CD4-positive, alpha-beta memory T cell (primary cell): Measurements from ENCODE around the gene SS18L1. TPM values are rescaled to one million over a fixed set of nuclear protein-coding genes. Genes with fewer than 3 reads are reported as not detected.

Experiments used
- CTCF ChIA-PET: fragments of 350-600 bp; sonication (Branson Sonifier 250); formaldehyde crosslinking; loops from one replicate; lab custom pipeline; 2021; ENCODE audit warnings: inconsistent platforms; ENCODE audit not compliant: partially characterized antibody; lab: Charles Lee
- POLR2A ChIA-PET: fragments of 350-600 bp; sonication (Branson Sonifier 250); formaldehyde crosslinking; loops from one replicate; lab custom pipeline; 2021; ENCODE audit not compliant: partially characterized antibody; lab: Charles Lee
- DNase-seq, 5 donors: peaks; one replicate each; pipeline versions ENCODE4 v3.0.0 to v3.0.0-alpha.2; 2020 to 2022; ENCODE audit warnings: mixed read lengths in 1 of 5
- H3K27ac ChIP-seq: one replicate; pipeline ENCODE4 v1.7.0; 2013; ENCODE audit warnings: low read depth, low read length
- H3K27me3 ChIP-seq: 2 replicates; pipeline ENCODE4 v1.7.0; 2013; ENCODE audit warnings: mild to moderate bottlenecking, low read length, moderate library complexity; ENCODE audit not compliant: insufficient read depth
- H3K36me3 ChIP-seq: 2 replicates; pipeline ENCODE4 v1.7.0; 2013; ENCODE audit warnings: mild to moderate bottlenecking, low read length, moderate library complexity; ENCODE audit not compliant: insufficient read depth
- H3K4me1 ChIP-seq: 2 replicates; pipeline ENCODE4 v1.7.0; 2013; ENCODE audit warnings: mild to moderate bottlenecking, low read length, moderate library complexity; ENCODE audit not compliant: insufficient read depth
- H3K4me3 ChIP-seq, 2 donors: one replicate each; pipeline ENCODE4 v1.7.0; 2013; ENCODE audit warnings: low read length in 2 of 2, mild to moderate bottlenecking in 1 of 2
- H3K9me3 ChIP-seq, 2 donors: one replicate each; pipeline ENCODE4 v1.7.0; 2013; ENCODE audit warnings: low read length in 2 of 2, control low read depth in 1 of 2; ENCODE audit not compliant: control insufficient read depth in 1 of 2
- H3K27ac Mint-ChIP-seq, 7 donors: one replicate each; pipeline ENCODE4 v1.8.0; 2020 to 2021; ENCODE audit warnings: mixed read lengths in 7 of 7, mild to moderate bottlenecking in 6 of 7, inconsistent platforms in 3 of 7, moderate library complexity in 3 of 7
- H3K27me3 Mint-ChIP-seq, 2 donors: one replicate each; pipeline ENCODE4 v1.8.0; 2020 to 2021; ENCODE audit warnings: mixed read lengths in 2 of 2
- H3K36me3 Mint-ChIP-seq, 2 donors: one replicate each; pipeline ENCODE4 v1.8.0; 2020 to 2021; ENCODE audit warnings: mixed read lengths in 2 of 2, inconsistent platforms in 1 of 2, mild to moderate bottlenecking in 1 of 2
- H3K4me1 Mint-ChIP-seq, 4 donors: one replicate each; pipeline ENCODE4 v1.8.0; 2020 to 2021; ENCODE audit warnings: mixed read lengths in 4 of 4, mild to moderate bottlenecking in 1 of 4
- H3K4me3 Mint-ChIP-seq, 8 donors: one replicate each; pipeline ENCODE4 v1.8.0; 2020 to 2021; ENCODE audit warnings: mixed read lengths in 8 of 8, mild to moderate bottlenecking in 7 of 8, moderate library complexity in 6 of 8, inconsistent platforms in 3 of 8
- H3K9me3 Mint-ChIP-seq, 8 donors: one replicate each; pipeline ENCODE4 v1.8.0; 2020 to 2021; ENCODE audit warnings: mixed read lengths in 8 of 8, mild to moderate bottlenecking in 5 of 8, inconsistent platforms in 3 of 8, moderate library complexity in 1 of 8
- intact Hi-C: fragments of 100-400 bp; cut with micrococcal nuclease; formaldehyde crosslinking; loops from one replicate; pipeline ENCODE4 v1.15.1; 2023
- polyA plus RNA-seq, 2 donors: library from polyadenylated mRNA; unstranded; fragments of 300-500 nt; fragmentation: Illumina TruSeq; gene quantifications; one replicate each; pipeline ENCODE4 v1.2.3, GENCODE V29; 2021
- total RNA-seq, 2 experiments: library from RNA; stranded (reverse); gene quantifications; one replicate each; pipeline ENCODE4 v1.2.3, GENCODE V29; 2021

The SS18L1 gene
- total and polyA plus RNA-seq, 4 experiments from 2014 or later, result 0.71 to 24.8 (median 12.0) TPM

GRCh38 chr20:62151225-62151624 is 7.7 kb downstream of the SS18L1 start:
- Histone ChIP-seq H3K27me3 (no peaks in the 10 kb centered on the region), H3K9me3 (no peaks in the 10 kb centered on the region), H3K4me3 (no peak overlapping the region), H3K4me1 (peaks cover 4% of the 10 kb centered on the region), H3K36me3 (no peaks in the 10 kb centered on the region), H3K27ac (no peak overlapping the region)
- POLR2A ChIA-PET, result no interaction called here
- peaks cover 0 to 7% (median 0%) of the 10 kb centered on the region in 8 donors for H3K9me3 Mint-ChIP-seq
- no peak overlapping the region for H3K4me3 Mint-ChIP-seq
- peaks cover 17 to 33% (median 24%) of the 10 kb centered on the region in 4 donors for H3K4me1 Mint-ChIP-seq
- intact Hi-C loops, result no loop called here
- CTCF ChIA-PET, result no interaction called here
- DNase-seq, result no peak
- no peaks in the 10 kb centered on the region for H3K27me3 Mint-ChIP-seq
- H3K27ac Mint-ChIP-seq, result no peak overlapping the region
- peaks cover 23 to 38% of the 10 kb centered on the region in 2 donors for H3K36me3 Mint-ChIP-seq

GRCh38 chr20:62151835-62152364 is 8.3 kb downstream of the SS18L1 start:
- H3K36me3 Mint-ChIP-seq, result peaks cover 23 to 38% of the 10 kb centered on the region in 2 donors
- intact Hi-C loops, result no loop called here
- H3K27me3 ChIP-seq, result no peaks in the 10 kb centered on the region
- H3K9me3 ChIP-seq, result no peaks in the 10 kb centered on the region
- no peak for DNase-seq
- no peak overlapping the region for H3K27ac ChIP-seq
- no peak overlapping the region for H3K4me3 ChIP-seq
- no peaks in the 10 kb centered on the region for H3K27me3 Mint-ChIP-seq
- POLR2A ChIA-PET, result no interaction called here
- no peak overlapping the region for H3K27ac Mint-ChIP-seq
- CTCF ChIA-PET, result interaction anchor here (1.0 kb wide), 1 partner anchor 23 kb away, joined by 3 read pairs; no protein-coding TSS in a partner anchor
- no peaks in the 10 kb centered on the region for H3K36me3 ChIP-seq
- peaks cover 16 to 34% (median 23%) of the 10 kb centered on the region in 4 donors for H3K4me1 Mint-ChIP-seq
- peaks cover 0 to 7% (median 0%) of the 10 kb centered on the region in 8 donors for H3K9me3 Mint-ChIP-seq
- H3K4me1 ChIP-seq, result peaks cover 8% of the 10 kb centered on the region
- H3K4me3 Mint-ChIP-seq, result no peak overlapping the region

GRCh38 chr20:62155428-62156253 is 12.1 kb downstream of the SS18L1 start:
- Histone ChIP-seq H3K4me3 (no peak overlapping the region), H3K27ac (no peak overlapping the region), H3K27me3 (no peaks in the 10 kb centered on the region), H3K9me3 (no peaks in the 10 kb centered on the region), H3K4me1 (peaks cover 12% of the 10 kb centered on the region), H3K36me3 (peaks cover 2% of the 10 kb centered on the region)
- POLR2A ChIA-PET, result no interaction called here
- CTCF ChIA-PET, result interaction anchor here (0.8 to 2.4 kb wide), 6 partner anchors 17 to 149 kb away, joined by 3 to 11 read pairs (median 3); no protein-coding TSS in a partner anchor
- Mint-ChIP-seq H3K27me3 (no peaks in the 10 kb centered on the region), H3K4me1 (peaks cover 7 to 21% (median 15%) of the 10 kb centered on the region in 4 donors), H3K27ac (peak overlapping the region in 2 of 7 donors; percentile 24), H3K36me3 (peaks cover 27 to 38% of the 10 kb centered on the region in 2 donors), H3K4me3 (no peak overlapping the region), H3K9me3 (peaks cover 0 to 7% (median 0%) of the 10 kb centered on the region in 8 donors)
- intact Hi-C loops, result no loop called here
- DNase-seq, result no peak

- no peak overlapping the region for H3K4me3 Mint-ChIP-seq
- no peak overlapping the region for H3K27ac ChIP-seq
- no peaks in the 10 kb centered on the region for H3K27me3 Mint-ChIP-seq
- peaks cover 5% of the 10 kb centered on the region for H3K36me3 ChIP-seq
- peaks cover 29 to 38% of the 10 kb centered on the region in 2 donors for H3K36me3 Mint-ChIP-seq
- CTCF ChIA-PET, result interaction anchor here (0.7 to 2.4 kb wide), 10 partner anchors 16 to 150 kb away, joined by 3 to 11 read pairs (median 3); no protein-coding TSS in a partner anchor
- no peaks in the 10 kb centered on the region for H3K9me3 ChIP-seq
- no peaks in the 10 kb centered on the region for H3K27me3 ChIP-seq
- DNase-seq, result no peak
- H3K9me3 Mint-ChIP-seq, result peaks cover 0 to 7% (median 0%) of the 10 kb centered on the region in 8 donors
- POLR2A ChIA-PET, result no interaction called here
- peaks cover 7 to 21% (median 15%) of the 10 kb centered on the region in 4 donors for H3K4me1 Mint-ChIP-seq
- H3K4me3 ChIP-seq, result no peak overlapping the region
- peak overlapping the region in 1 of 7 donors; percentile 83 for H3K27ac Mint-ChIP-seq
- peaks cover 12% of the 10 kb centered on the region for H3K4me1 ChIP-seq
- intact Hi-C loops, result no loop called here
Measured at GRCh38 chr20:62156254-62156556, 12.6 kb downstream of the SS18L1 start.

- CTCF ChIA-PET, result interaction anchor here (0.7 to 2.4 kb wide), 10 partner anchors 16 to 150 kb away, joined by 3 to 11 read pairs (median 3); no protein-coding TSS in a partner anchor
- peak; percentile 67 to 71 (median 68) for DNase-seq
- Histone ChIP-seq H3K27ac (no peak overlapping the region), H3K27me3 (no peaks in the 10 kb centered on the region), H3K4me3 (no peak overlapping the region), H3K9me3 (no peaks in the 10 kb centered on the region), H3K4me1 (peaks cover 12% of the 10 kb centered on the region), H3K36me3 (peaks cover 5% of the 10 kb centered on the region)
- peaks cover 7 to 21% (median 15%) of the 10 kb centered on the region in 4 donors for H3K4me1 Mint-ChIP-seq
- POLR2A ChIA-PET, result no interaction called here
- H3K36me3 Mint-ChIP-seq, result peaks cover 30 to 38% of the 10 kb centered on the region in 2 donors
- intact Hi-C loops, result loop anchor here (1.0 kb wide), 1 partner anchor 145 kb away; no protein-coding TSS in a partner anchor
- H3K27ac Mint-ChIP-seq, result no peak overlapping the region
- no peaks in the 10 kb centered on the region for H3K27me3 Mint-ChIP-seq
- peaks cover 0 to 7% (median 0%) of the 10 kb centered on the region in 8 donors for H3K9me3 Mint-ChIP-seq
- H3K4me3 Mint-ChIP-seq, result no peak overlapping the region
Measured at GRCh38 chr20:62156592-62157386, 13.2 kb downstream of the SS18L1 start.

- peaks cover 32 to 33% of the 10 kb centered on the region in 2 donors for H3K36me3 Mint-ChIP-seq
- H3K9me3 ChIP-seq, result no peaks in the 10 kb centered on the region
- no peaks in the 10 kb centered on the region for H3K27me3 ChIP-seq
- peaks cover 6 to 17% (median 13%) of the 10 kb centered on the region in 4 donors for H3K4me1 Mint-ChIP-seq
- H3K4me3 Mint-ChIP-seq, result no peak overlapping the region
- H3K4me1 ChIP-seq, result peaks cover 12% of the 10 kb centered on the region
- H3K36me3 ChIP-seq, result peaks cover 5% of the 10 kb centered on the region
- no peak for DNase-seq
- CTCF ChIA-PET, result interaction anchor here (2.4 kb wide), 1 partner anchor 146 kb away, joined by 11 read pairs; no protein-coding TSS in a partner anchor
- POLR2A ChIA-PET, result no interaction called here
- H3K27ac ChIP-seq, result no peak overlapping the region
- no peaks in the 10 kb centered on the region for H3K27me3 Mint-ChIP-seq
- H3K27ac Mint-ChIP-seq, result peak overlapping the region in 1 of 7 donors; percentile 41
- H3K9me3 Mint-ChIP-seq, result peaks cover 0 to 7% (median 0%) of the 10 kb centered on the region in 8 donors
- intact Hi-C loops, result loop anchor here (1.0 kb wide), 1 partner anchor 146 kb away; no protein-coding TSS in a partner anchor
- H3K4me3 ChIP-seq, result no peak overlapping the region
Measured at GRCh38 chr20:62157387-62158087, 14.0 kb downstream of the SS18L1 start.
